Measurements from ENCODE around the gene IL22RA1. TPM values are rescaled to one million over a fixed set of nuclear protein-coding genes. Genes with fewer than 3 reads are reported as not detected.

The IL22RA1 gene
- total and polyA plus RNA-seq, 2 of the 8 experiments (the other 6 are each of a cell fraction or from before 2014, with no cell fraction given), result 0.17 to 0.32 TPM

DNA sequence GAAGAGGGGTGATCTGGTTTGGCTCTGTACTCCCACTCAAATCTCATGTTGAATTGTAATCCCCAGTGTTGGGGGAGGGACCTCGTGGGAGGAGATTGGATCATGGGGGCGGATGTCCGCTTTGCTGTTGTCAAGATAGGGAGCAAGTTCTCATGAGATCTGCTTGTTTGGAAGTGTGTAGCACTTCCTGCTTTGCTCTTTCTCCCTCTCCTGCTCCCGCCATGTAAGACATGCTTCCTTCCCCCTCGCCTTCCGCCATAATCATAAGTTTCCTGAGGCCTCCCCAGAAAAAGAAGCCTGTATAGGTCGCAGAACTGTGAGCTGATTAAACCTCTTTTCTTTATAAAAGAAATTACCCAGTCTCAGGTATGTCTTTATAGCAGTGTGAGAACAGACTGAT lies 58.9 kb downstream of the IL22RA1 start (continued):
- TF ChIP-seq ASH2L (IDR thresholded peaks at IDR 0.05; ENCODE audit: low read length) (no peak), FOSL1 (IDR thresholded peaks at IDR 0.05; ENCODE audit: insufficient read depth, low read depth, low read length) (no peak), CREB1 (IDR thresholded peaks at IDR 0.05) (no peak), GABPA (IDR thresholded peaks at IDR 0.05; ENCODE audit: borderline replicate concordance, insufficient read depth, low read length) (no peak), POLR2AphosphoS5 (IDR thresholded peaks at IDR 0.05; ENCODE audit: low read depth, low read length) (no peak), NRF1 (IDR thresholded peaks at IDR 0.05; ENCODE audit: low read depth, low read length) (no peak)
